Fibroblast of mammary gland (primary cell): ENCODE data around the gene ZNF467.

Experiments used
- DNase-seq: peaks from one replicate; pipeline ENCODE4 v3.0.0-alpha.2; 2010; ENCODE audit warnings: low read depth
- H3K4me3 ChIP-seq: 2 replicates; pipeline ENCODE4 v1.5.1; 2011; ENCODE audit warnings: low read depth, mild to moderate bottlenecking, low read length, moderate library complexity; ENCODE audit not compliant: control insufficient read depth
- CTCF ChIP-seq: conservative IDR thresholded peaks from 2 replicates; pipeline ENCODE4 v1.5.1; 2011; ENCODE audit warnings: low read depth, low read length, inconsistent platforms; ENCODE audit not compliant: control insufficient read depth, insufficient read depth

Gene ZNF467

GRCh38 chr7:149725426-149725821 lies 48.0 kb downstream of the ZNF467 start:
- DNase-seq, result no peak
- no peak for TF ChIP-seq CTCF
- H3K4me3 ChIP-seq, result no peak overlapping the region

- no peak overlapping the region for H3K4me3 ChIP-seq
- DNase-seq, result no peak
- no peak for TF ChIP-seq CTCF
Measured at GRCh38 chr7:149724661-149725425, 48.5 kb downstream of the ZNF467 start.

GRCh38 chr7:149723795-149724495 lies 49.4 kb downstream of the ZNF467 start:
- H3K4me3 ChIP-seq, result no peak overlapping the region
- no peak for DNase-seq
- TF ChIP-seq CTCF, result no peak

- no peak overlapping the region for H3K4me3 ChIP-seq
- no peak for DNase-seq
- no peak for TF ChIP-seq CTCF
Measured at GRCh38 chr7:149723082-149723767, 50.2 kb downstream of the ZNF467 start.

- no peak for DNase-seq
- no peak for TF ChIP-seq CTCF
- H3K4me3 ChIP-seq, result no peak overlapping the region
Measured at GRCh38 chr7:149722356-149722957, 50.9 kb downstream of the ZNF467 start.

- no peak overlapping the region for H3K4me3 ChIP-seq
- no peak for TF ChIP-seq CTCF
- no peak for DNase-seq
Measured at GRCh38 chr7:149721084-149721601, 52.2 kb downstream of the ZNF467 start.
